ENCODE measurements around the gene TMEM219. TPM values are rescaled to one million over a fixed set of nuclear protein-coding genes. Genes with fewer than 3 reads are reported as not detected.
A peak's percentile ranks its signal among the peaks of the same experiment; 100 is the strongest.

TMEM219 gene, protein sequence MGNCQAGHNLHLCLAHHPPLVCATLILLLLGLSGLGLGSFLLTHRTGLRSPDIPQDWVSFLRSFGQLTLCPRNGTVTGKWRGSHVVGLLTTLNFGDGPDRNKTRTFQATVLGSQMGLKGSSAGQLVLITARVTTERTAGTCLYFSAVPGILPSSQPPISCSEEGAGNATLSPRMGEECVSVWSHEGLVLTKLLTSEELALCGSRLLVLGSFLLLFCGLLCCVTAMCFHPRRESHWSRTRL
- 100 to 1,000 TPM; 113 to 300 (median 190) TPM for total RNA-seq
- polyA plus RNA-seq = 100 to 1,000 TPM; 100 to 278 (median 272) TPM
- long read RNA-seq, donor 1, transcript TMEM219-201 (6 exons, 999 nt) = minor isoform, 29 of 112 reads
- long read RNA-seq, donor 1, transcript TMEM219-204 (5 exons, 1,292 nt) = major isoform, 37 of 112 reads
- long read RNA-seq, donor 1, partial matches to known transcripts = 10 of 112 reads
- long read RNA-seq, donor 1, other reads (novel, unspliced or antisense) = 33 of 112 reads
- long read RNA-seq, donor 2, transcript TMEM219-204 (5 exons, 1,292 nt) = major isoform, 17 of 61 reads
- long read RNA-seq, donor 2, transcript TMEM219-201 (6 exons, 999 nt) = minor isoform, 16 of 61 reads
- long read RNA-seq, donor 2, partial matches to known transcripts = 9 of 61 reads
- long read RNA-seq, donor 2, other reads (novel, unspliced or antisense) = 18 of 61 reads
- long read RNA-seq, donor 3, transcript TMEM219-201 (6 exons, 999 nt) = minor isoform, 20 of 69 reads
- long read RNA-seq, donor 3, transcript TMEM219-204 (5 exons, 1,292 nt) = major isoform, 21 of 69 reads
- long read RNA-seq, donor 3, partial matches to known transcripts = 16 of 69 reads
- long read RNA-seq, donor 3, other reads (novel, unspliced or antisense) = 11 of 69 reads
- long read RNA-seq, donor 4, transcript TMEM219-204 (5 exons, 1,292 nt) = major isoform, 30 of 112 reads
- long read RNA-seq, donor 4, transcript TMEM219-201 (6 exons, 999 nt) = minor isoform, 27 of 112 reads
- long read RNA-seq, donor 4, partial matches to known transcripts = 6 of 112 reads
- long read RNA-seq, donor 4, other reads (novel, unspliced or antisense) = 48 of 112 reads
- long read RNA-seq, donor 5, transcript TMEM219-204 (5 exons, 1,292 nt) = major isoform, 60 of 233 reads
- long read RNA-seq, donor 5, transcript TMEM219-201 (6 exons, 999 nt) = minor isoform, 58 of 233 reads
- long read RNA-seq, donor 5, partial matches to known transcripts = 5 of 233 reads
- long read RNA-seq, donor 5, other reads (novel, unspliced or antisense) = 107 of 233 reads
- long read RNA-seq, donor 6, transcript TMEM219-201 (6 exons, 999 nt) = major isoform, 28 of 82 reads
- long read RNA-seq, donor 6, transcript TMEM219-204 (5 exons, 1,292 nt) = major isoform, 28 of 82 reads
- long read RNA-seq, donor 6, partial matches to known transcripts = 5 of 82 reads
- long read RNA-seq, donor 6, other reads (novel, unspliced or antisense) = 20 of 82 reads
- long read RNA-seq, donor 7, transcript TMEM219-204 (5 exons, 1,292 nt) = minor isoform, 11 of 42 reads
- long read RNA-seq, donor 7, transcript TMEM219-201 (6 exons, 999 nt) = major isoform, 13 of 42 reads
- long read RNA-seq, donor 7, partial matches to known transcripts = 7 of 42 reads
- long read RNA-seq, donor 7, other reads (novel, unspliced or antisense) = 9 of 42 reads
- long read RNA-seq, donor 8, transcript TMEM219-201 (6 exons, 999 nt) = minor isoform, 24 of 85 reads
- long read RNA-seq, donor 8, transcript TMEM219-204 (5 exons, 1,292 nt) = major isoform, 29 of 85 reads
- long read RNA-seq, donor 8, partial matches to known transcripts = 6 of 85 reads
- long read RNA-seq, donor 8, other reads (novel, unspliced or antisense) = 22 of 85 reads
- long read RNA-seq, donor 9, transcript TMEM219-201 (6 exons, 999 nt) = minor isoform, 19 of 82 reads
- long read RNA-seq, donor 9, transcript TMEM219-204 (5 exons, 1,292 nt) = major isoform, 23 of 82 reads
- long read RNA-seq, donor 9, partial matches to known transcripts = 12 of 82 reads
- long read RNA-seq, donor 9, other reads (novel, unspliced or antisense) = 27 of 82 reads
- long read RNA-seq, donor 10, transcript TMEM219-201 (6 exons, 999 nt) = major isoform, 10 of 33 reads
- long read RNA-seq, donor 10, transcript TMEM219-204 (5 exons, 1,292 nt) = minor isoform, 7 of 33 reads
- long read RNA-seq, donor 10, partial matches to known transcripts = 0 of 33 reads
- long read RNA-seq, donor 10, other reads (novel, unspliced or antisense) = 15 of 33 reads

DNA sequence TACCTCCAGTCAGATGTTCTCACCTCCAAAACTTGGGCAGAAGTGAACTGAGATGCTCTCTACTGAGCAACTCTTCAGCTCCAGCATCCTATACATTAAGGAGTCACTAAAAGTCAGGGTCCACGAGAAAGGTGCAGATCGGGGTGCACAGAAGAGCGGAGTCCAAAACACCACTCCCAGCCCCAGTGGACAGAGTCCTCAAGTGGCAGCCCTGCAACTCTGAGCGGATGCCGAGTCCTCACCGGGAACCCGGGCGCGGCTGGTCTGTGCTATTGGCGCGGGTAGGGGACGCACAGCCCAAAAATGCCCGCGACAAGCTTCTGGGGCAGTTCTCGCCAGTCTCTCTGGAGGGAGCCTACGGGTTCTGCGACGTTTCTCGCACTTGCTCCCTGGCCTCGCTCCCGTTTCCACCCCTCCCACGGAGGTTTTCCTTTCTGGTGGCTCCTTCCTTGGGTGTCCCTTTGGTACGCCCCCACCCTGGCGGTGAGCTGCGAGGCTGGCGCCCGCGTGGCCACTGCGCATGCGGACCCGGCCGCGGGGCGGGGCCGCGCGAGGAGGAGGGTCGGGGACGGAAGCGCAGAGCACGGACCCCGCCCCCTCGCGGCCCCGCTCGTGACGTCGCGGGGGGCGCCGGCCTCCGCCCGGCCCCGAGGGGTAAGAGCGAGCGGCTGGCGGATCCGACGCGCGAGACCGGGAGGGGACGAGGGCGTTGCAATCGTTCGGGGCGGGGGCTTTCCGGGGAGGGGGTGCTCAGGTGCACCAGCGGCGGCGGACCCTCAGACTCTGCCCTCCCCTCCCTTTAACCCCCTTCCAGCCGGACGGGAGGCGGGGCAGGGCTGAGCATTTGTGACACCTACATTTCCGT, at the start of gene TMEM219:
TSS of gene TMEM219 (plus strand) at position 601 of the 865 bp plus-strand sequence. CDS start 1,065 bp downstream, outside the sequence.
- H3K9me3 ChIP-seq (replicated peaks in 1 of 3) = no peaks in the 10 kb centered on the region
- 0 to 1% (median 0%) methylated on average over 18 to 75 of the region's 75 CpGs for WGBS, 4 donors
- peaks cover 10 to 42% of the 10 kb centered on the region in 2 donors for H3K4me1 ChIP-seq (replicated peaks in 1 of 2)
- TF ChIP-seq POLR2A (IDR thresholded peaks at IDR 0.05) = peak; percentile 33 to 61
- peak; percentile 9 to 83 (median 64) for TF ChIP-seq CTCF (IDR thresholded peaks at IDR 0.05)
- peak within 1 kb of the TSS; percentile 11 to 93 (median 40) for H3K4me3 ChIP-seq
- peak within 1 kb of the TSS; percentile 83 to 99 (median 92) for H3K27ac ChIP-seq
- intact Hi-C loops (cut with DNase I) = no loop called here
- H3K27me3 ChIP-seq = no peaks in the 10 kb centered on the region
- peak; percentile 87 to 96 (median 93) for DNase-seq
- H3K36me3 ChIP-seq (replicated peaks in 1 of 2) = no peaks in the 10 kb centered on the region

DNA sequence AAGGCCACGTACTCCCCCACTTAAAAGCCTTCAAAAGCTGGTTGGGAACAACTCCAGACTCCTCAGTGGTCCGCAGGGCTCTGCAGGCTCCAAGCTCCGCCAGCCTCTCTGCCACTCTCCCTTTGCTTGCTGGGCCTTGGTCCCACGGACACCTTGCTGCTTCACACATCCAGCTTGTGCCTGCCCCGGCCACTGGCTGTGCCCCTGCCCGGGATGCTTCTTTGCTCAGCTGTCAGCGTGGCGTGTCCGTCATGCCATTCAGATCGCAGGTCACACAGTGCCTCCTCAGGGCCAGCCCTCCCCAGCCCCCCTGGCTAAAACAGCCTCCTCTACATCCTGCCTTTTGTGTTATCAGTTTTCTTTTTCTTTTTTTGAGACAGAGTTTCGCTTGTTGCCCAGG, 49.8 kb upstream of the TMEM219 start:
- H3K4me3 ChIP-seq = no peak overlapping the region
- intact Hi-C loops (cut with DNase I) = no loop called here
- no peak overlapping the region for H3K27ac ChIP-seq
- WGBS, 4 donors = 67 to 80% (median 75%) methylated on average over 8 to 11 of the region's 11 CpGs
- DNase-seq = no peak
- no peak for TF ChIP-seq POLR2A (IDR thresholded peaks at IDR 0.05)
- no peak for TF ChIP-seq CTCF (IDR thresholded peaks at IDR 0.05)
- no peaks in the 10 kb centered on the region for H3K9me3 ChIP-seq (replicated peaks in 1 of 3)
- no peaks in the 10 kb centered on the region for H3K4me1 ChIP-seq (replicated peaks in 1 of 2)
- H3K36me3 ChIP-seq (replicated peaks in 1 of 2) = peaks cover 0 to 5% of the 10 kb centered on the region in 2 donors
- no peaks in the 10 kb centered on the region for H3K27me3 ChIP-seq

DNA sequence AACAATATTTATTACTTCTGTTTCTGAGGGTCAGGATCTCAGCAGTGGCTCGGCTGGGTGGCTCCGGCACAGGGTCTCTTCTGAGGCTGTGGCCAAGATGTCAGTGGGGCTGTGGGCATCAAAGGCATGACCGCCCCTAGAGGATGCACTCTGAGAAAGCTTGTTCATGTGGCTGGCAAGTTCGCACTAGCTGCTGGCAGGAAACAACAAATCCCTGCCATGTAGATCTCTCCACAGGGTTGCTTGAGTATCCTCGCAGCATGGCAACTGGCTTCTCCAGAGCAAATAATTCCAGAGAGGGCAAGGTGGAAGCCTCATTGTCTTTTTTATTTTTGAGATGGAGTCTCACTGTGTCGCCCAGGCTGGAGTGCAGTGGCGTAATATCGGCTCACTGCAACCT, 48.4 kb upstream of the TMEM219 start:
- Histone ChIP-seq H3K27ac (no peak overlapping the region), H3K4me1 (replicated peaks in 1 of 2) (no peaks in the 10 kb centered on the region), H3K9me3 (replicated peaks in 1 of 3) (no peaks in the 10 kb centered on the region), H3K4me3 (no peak overlapping the region), H3K27me3 (no peaks in the 10 kb centered on the region), H3K36me3 (replicated peaks in 1 of 2) (peaks cover 0 to 7% of the 10 kb centered on the region in 2 donors)
- 95 to 99% (median 98%) methylated on average over 8 of the region's 8 CpGs for WGBS, 4 donors
- TF ChIP-seq POLR2A (IDR thresholded peaks at IDR 0.05) = no peak
- no peak for TF ChIP-seq CTCF (IDR thresholded peaks at IDR 0.05)
- intact Hi-C loops (cut with DNase I) = no loop called here
- DNase-seq = no peak
